Measurements from ENCODE around the gene CXCL17. TPM values are rescaled to one million over a fixed set of nuclear protein-coding genes. Genes with fewer than 3 reads are reported as not detected.

Gene CXCL17
- polyA plus RNA-seq, 1 donor (not counting 4 experiments of a cell fraction or from before 2014, with no cell fraction given), result not detected

DNA sequence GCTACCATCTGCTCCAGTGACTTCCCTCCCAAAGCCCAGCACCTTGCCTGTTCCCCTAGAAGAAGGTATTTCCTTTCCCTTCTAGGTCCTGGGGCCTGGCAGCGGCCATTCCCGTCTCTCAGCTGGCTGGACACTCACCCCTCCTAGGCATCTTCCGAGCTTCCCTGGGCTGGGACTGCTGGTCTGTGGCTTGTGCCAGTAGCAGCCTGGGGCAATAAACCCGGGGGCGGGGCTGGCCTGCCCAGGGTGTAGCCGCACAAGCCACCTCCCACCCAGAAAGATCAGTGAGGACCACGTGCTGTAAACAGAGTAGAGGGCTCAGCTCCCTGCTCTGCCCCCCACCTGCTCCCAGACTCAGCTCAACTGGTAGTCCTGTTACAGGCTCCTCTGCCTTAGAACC is 30.5 kb downstream of the CXCL17 start:
- DNase-seq (ENCODE audit: low read depth, low spot score) (no peak), FAIRE-seq (no peak)
- no peak for TF ChIP-seq CTCF (optimal IDR thresholded peaks at IDR 0.05 in 1 of 3, IDR thresholded peaks at IDR 0.05 in 1 of 3, conservative IDR thresholded peaks at IDR 0.05 in 1 of 3; ENCODE audit: extremely low read depth in 1 of 3, insufficient read depth in 2 of 3, low read length in 3 of 3)
- TF ChIP-seq EZH2 (IDR thresholded peaks at IDR 0.05; ENCODE audit: low read length), result no peak
- Histone ChIP-seq H2AFZ (ENCODE audit: control insufficient read depth, low read length) (no peak overlapping the region), H3K36me3 (ENCODE audit: control insufficient read depth in 2 of 2, extremely low read depth in 1 of 2, insufficient read depth in 2 of 2, low read length in 2 of 2) (peaks cover 10 to 24% of the 10 kb centered on the region in 2 experiments), H3K9me3 (ENCODE audit: control insufficient read depth, low read depth, low read length) (no peaks in the 10 kb centered on the region), H3K4me3 (ENCODE audit: control insufficient read depth in 2 of 3, extremely low read depth in 1 of 3, insufficient read depth in 2 of 3, low read depth in 1 of 3, low read length in 3 of 3) (no peak overlapping the region), H4K20me1 (ENCODE audit: control insufficient read depth, extremely low read depth, insufficient read depth, low read length) (peaks cover 3% of the 10 kb centered on the region), H3K4me1 (ENCODE audit: control insufficient read depth, extremely low read depth, insufficient read depth, low read length) (peaks cover 2% of the 10 kb centered on the region), H3K27ac (ENCODE audit: control insufficient read depth, insufficient read depth, low read length) (no peak overlapping the region), H3K27me3 (ENCODE audit: control insufficient read depth, extremely low read depth, insufficient read depth, low read length) (no peaks in the 10 kb centered on the region), H3K4me2 (ENCODE audit: control insufficient read depth, extremely low read depth, insufficient read depth, low read depth, low read length) (no peak overlapping the region), H3K79me2 (ENCODE audit: control insufficient read depth, insufficient read depth, low read length) (no peaks in the 10 kb centered on the region), H3K9ac (ENCODE audit: control insufficient read depth, extremely low read depth, insufficient read depth, low read length) (no peak overlapping the region), H3K9me1 (ENCODE audit: control insufficient read depth, extremely low read depth, insufficient read depth, low read length) (no peaks in the 10 kb centered on the region)
- dilution Hi-C loops (cut with MboI; ENCODE audit: extremely low pct_ligation_motif_present, low sequenced_read_pairs), result no loop called here

DNA sequence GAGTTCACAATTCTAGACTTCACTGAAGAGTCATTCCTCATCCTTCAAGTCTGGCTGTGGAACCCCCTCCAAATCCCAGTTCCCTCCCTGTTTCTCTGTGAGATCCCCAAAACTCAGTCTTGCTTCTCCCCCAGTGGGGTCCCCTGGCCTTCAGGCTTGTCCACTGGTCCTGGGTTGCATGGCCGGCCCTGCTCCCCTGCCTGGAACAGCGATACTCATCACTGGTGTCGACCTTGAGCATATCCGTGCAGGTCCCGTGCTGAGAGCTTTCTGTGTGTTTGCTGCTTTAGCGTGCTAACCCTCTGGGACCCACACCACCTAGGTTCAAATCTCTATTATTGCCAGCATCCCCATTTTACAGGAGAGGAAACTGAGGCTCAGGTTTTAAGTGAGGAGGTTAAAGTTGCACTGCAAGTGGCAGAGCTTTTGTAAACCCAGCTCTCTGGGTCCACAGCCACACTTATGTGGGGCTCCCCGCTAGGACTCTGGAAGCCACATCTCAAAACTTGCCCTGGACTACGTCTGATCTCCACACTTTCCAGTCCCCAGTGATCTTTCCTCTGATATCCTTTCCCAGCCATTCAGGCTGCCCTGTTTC is 31.1 kb downstream of the CXCL17 start:
- dilution Hi-C loops (cut with MboI; ENCODE audit: extremely low pct_ligation_motif_present, low sequenced_read_pairs), result no loop called here
- H3K36me3 ChIP-seq (ENCODE audit: control insufficient read depth in 2 of 2, extremely low read depth in 1 of 2, insufficient read depth in 2 of 2, low read length in 2 of 2), result peaks cover 13 to 24% of the 10 kb centered on the region in 2 experiments
- H3K27ac ChIP-seq (ENCODE audit: control insufficient read depth, insufficient read depth, low read length), result no peak overlapping the region
- H3K4me3 ChIP-seq (ENCODE audit: control insufficient read depth in 2 of 3, extremely low read depth in 1 of 3, insufficient read depth in 2 of 3, low read depth in 1 of 3, low read length in 3 of 3), result no peak overlapping the region
- FAIRE-seq, result no peak
- no peak overlapping the region for H3K9ac ChIP-seq (ENCODE audit: control insufficient read depth, extremely low read depth, insufficient read depth, low read length)
- H3K79me2 ChIP-seq (ENCODE audit: control insufficient read depth, insufficient read depth, low read length), result no peaks in the 10 kb centered on the region
- no peaks in the 10 kb centered on the region for H3K9me1 ChIP-seq (ENCODE audit: control insufficient read depth, extremely low read depth, insufficient read depth, low read length)
- H2AFZ ChIP-seq (ENCODE audit: control insufficient read depth, low read length), result no peak overlapping the region
- H3K9me3 ChIP-seq (ENCODE audit: control insufficient read depth, low read depth, low read length), result no peaks in the 10 kb centered on the region
- H3K4me2 ChIP-seq (ENCODE audit: control insufficient read depth, extremely low read depth, insufficient read depth, low read depth, low read length), result no peak overlapping the region
- peaks cover 3% of the 10 kb centered on the region for H4K20me1 ChIP-seq (ENCODE audit: control insufficient read depth, extremely low read depth, insufficient read depth, low read length)
- TF ChIP-seq CTCF (optimal IDR thresholded peaks at IDR 0.05 in 1 of 3, IDR thresholded peaks at IDR 0.05 in 1 of 3, conservative IDR thresholded peaks at IDR 0.05 in 1 of 3; ENCODE audit: extremely low read depth in 1 of 3, insufficient read depth in 2 of 3, low read length in 3 of 3) (no peak), EZH2 (IDR thresholded peaks at IDR 0.05; ENCODE audit: low read length) (no peak)
- no peaks in the 10 kb centered on the region for H3K27me3 ChIP-seq (ENCODE audit: control insufficient read depth, extremely low read depth, insufficient read depth, low read length)
- H3K4me1 ChIP-seq (ENCODE audit: control insufficient read depth, extremely low read depth, insufficient read depth, low read length), result peaks cover 2% of the 10 kb centered on the region
- no peak for DNase-seq (ENCODE audit: low read depth, low spot score)

All from keratinocyte (primary cell).